DMS53 (cell line): ENCODE data around the gene AADACL4.
"Not testable (repeated sequence)": the region's sequence is repeated elsewhere in the genome, so short reads cannot be mapped to it uniquely, and the experiment has no call there.

Experiments used
- DNase-seq: peaks from one replicate; lab custom pipeline; 2025; lab: John Stamatoyannopoulos, UW

Gene AADACL4

GRCh38 chr1:12712076-12712475, 68.2 kb downstream of the AADACL4 start:
- DNase-seq = no peak

DNA sequence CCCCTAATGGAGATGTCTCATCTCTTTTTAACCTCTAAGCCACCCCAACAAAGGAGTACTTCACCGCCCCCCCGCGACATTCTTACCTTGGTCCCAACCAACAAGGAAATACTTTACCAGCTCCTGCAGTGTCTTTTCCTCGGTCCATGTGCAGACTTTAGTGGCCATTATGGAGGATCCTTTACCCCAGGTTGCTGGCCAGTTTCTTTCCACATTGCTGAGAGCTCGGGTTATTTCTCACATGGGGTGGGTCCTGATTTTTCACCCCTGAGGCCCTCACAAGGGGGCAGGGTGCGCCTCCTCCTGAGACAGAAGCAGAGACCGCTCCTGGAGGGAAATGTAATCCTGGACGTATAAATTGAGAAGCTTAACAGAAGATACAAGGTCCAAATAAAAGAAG, 69.0 kb downstream of the AADACL4 start:
- no peak for DNase-seq

GRCh38 chr1:12713651-12714050, 69.8 kb downstream of the AADACL4 start:
- not testable (repeated sequence) for DNase-seq

GRCh38 chr1:12714710-12715475, 71.0 kb downstream of the AADACL4 start:
- no peak for DNase-seq

- DNase-seq = no peak
These were observed 72.1 kb downstream of the AADACL4 start, which contains the start of gene AADACL3 for GRCh38 chr1:12715896-12716437. TSS of gene AADACL3 (plus strand) at chr1:12716110. CDS start at chr1:12716177, 67 bp downstream.
